ENCODE measurements around the gene SEMA4A. TPM values are rescaled to one million over a fixed set of nuclear protein-coding genes. Genes with fewer than 3 reads are reported as not detected.
"Not testable (repeated sequence)": the region's sequence is repeated elsewhere in the genome, so short reads cannot be mapped to it uniquely, and the experiment has no call there.

The SEMA4A gene
- total RNA-seq, 1 donor from 2014 or later, result 0.59 TPM

DNA sequence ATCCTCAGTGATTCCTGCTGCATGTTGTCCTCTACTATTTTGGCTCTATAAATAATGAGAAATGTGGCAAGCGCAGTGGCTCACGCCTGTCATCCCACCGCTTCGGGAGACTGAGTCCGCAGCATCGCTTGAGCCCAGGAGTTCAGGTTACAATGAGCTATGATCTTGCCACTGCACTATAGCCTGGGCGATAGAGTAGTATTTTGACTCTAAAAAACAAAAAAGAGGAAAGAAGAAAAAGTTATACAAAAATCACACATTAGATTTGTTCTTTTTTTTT is 39.8 kb downstream of the SEMA4A start:
- DNase-seq (ENCODE audit: low read depth, low spot score), result no peak

DNA sequence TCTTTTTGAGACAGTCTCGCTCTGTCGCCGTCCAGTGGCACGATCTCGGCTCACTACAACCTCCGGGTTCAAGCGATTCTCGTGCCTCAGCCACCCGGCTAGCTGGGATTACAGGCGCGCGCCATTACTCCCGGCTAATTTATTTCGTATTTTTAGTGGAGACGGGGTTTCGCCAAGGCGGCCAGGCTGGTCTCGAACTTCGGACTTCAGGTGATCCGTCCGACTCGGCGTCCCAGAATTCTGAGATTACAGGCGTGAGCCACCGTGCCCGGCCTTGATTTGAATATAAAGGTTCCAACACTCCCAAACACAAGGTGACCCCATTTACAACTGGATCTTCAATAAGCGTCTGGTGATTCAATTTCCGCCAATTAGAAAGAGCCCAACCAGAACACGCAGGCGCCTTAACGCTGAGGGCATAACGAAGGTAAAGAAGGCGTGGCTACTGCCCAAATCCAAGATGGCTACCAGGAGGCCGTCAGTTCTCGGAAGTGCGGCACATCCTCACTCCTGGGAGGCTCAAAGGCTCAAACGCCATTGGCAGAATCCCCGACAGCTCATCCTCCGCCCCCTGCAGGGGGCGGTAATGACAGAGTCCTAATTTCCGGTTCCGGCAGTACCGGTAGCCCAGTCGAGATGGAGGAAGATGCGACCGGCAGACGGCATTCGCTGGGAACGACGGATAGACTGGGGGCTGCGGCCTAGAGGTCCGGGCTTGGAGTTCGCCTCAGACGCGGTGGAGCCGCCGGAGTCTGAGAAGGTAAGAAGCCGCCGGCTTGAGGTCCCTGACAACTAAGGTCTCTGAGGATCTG is 40.3 kb downstream of the SEMA4A start, which contains the start of gene SLC25A44:
SLC25A44 (plus strand) TSS at position 617 of the 812 bp plus-strand sequence. CDS start 5,744 bp downstream, outside the sequence.
- peak; percentile 97 for DNase-seq (ENCODE audit: low read depth, low spot score)

- no peak for DNase-seq (ENCODE audit: low read depth, low spot score)
These were observed 40.9 kb downstream of the SEMA4A start for GRCh38 chr1:156194300-156194652.

- no peak for DNase-seq (ENCODE audit: low read depth, low spot score)
These were observed 42.5 kb downstream of the SEMA4A start for GRCh38 chr1:156195853-156196252.

DNA sequence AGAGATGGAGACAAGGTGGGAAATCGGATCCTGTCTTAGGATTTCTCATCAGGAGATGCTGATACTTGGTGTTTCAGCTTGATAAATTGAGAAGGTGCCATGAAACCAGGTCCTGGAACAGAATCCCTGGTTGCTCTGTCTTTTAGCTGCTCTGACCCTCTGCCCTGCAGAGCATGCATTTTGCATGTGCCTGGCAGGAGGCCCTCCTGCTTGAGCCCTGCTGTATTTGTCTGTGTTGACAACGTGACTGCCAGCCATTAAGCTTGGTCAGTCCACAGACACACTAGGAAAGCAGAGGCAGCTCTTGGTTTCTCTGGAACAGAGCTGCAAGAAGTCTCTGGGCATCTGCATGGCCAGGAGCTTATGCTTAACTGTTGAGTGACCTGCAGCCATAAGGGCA is 43.1 kb downstream of the SEMA4A start:
- DNase-seq (ENCODE audit: low read depth, low spot score), result no peak

- no peak for DNase-seq (ENCODE audit: low read depth, low spot score)
These were observed 45.5 kb downstream of the SEMA4A start for GRCh38 chr1:156198831-156199349.

DNA sequence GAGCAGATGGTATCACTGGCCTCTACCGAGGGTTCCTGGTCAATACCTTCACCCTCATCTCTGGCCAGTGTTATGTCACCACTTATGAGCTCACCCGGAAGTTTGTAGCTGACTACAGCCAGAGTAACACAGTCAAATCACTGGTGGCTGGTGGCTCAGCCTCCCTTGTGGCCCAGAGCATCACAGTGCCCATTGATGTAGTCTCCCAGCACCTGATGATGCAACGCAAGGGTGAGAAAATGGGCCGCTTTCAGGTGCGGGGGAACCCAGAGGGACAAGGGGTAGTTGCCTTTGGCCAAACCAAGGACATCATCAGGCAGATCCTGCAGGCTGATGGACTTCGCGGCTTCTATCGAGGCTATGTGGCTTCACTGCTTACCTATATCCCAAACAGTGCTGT is 46.7 kb downstream of the SEMA4A start:
- no peak for DNase-seq (ENCODE audit: low read depth, low spot score)

DNA sequence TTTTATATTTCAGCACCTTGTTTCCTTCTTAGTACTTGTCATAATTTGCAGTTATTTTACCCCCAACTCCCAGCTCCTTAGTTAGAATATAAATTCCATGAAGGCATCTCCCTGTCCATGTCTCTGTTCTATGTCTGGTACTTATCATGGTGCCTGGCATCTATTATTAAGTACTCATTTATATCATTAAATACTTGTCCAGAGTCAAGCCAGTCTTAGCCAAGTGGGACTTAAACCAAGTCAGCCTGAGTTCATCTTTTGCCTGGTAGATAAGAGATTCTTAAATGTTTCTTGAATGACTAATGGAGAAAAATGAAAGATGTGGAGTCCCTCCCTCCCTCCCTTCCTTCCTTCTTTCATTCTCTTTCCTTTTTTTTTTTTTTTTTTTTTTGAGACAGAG is 49.9 kb downstream of the SEMA4A start:
- no peak for DNase-seq (ENCODE audit: low read depth, low spot score)

DNA sequence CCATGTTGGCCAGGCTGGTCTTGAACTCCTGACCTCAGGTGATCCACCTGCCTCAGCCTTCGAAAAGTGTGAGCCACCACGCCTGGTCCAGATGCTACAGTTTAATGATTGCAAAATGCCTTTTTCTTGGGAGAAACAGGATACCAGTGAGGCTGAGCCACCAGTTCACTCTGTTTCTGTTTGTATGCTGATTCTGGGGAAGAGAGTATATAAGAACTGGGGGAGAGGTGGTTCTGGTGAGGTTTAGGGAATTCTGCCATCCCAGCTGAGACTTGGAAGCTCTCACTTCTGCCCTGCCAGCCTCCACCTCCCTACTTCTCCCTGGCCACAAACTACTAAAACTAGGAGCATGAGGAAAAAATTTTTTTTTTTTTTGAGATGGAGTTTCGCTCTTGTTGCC is 51.3 kb downstream of the SEMA4A start:
- DNase-seq (ENCODE audit: low read depth, low spot score), result no peak

GRCh38 chr1:156211243-156211642 is 57.9 kb downstream of the SEMA4A start:
- DNase-seq (ENCODE audit: low read depth, low spot score), result no peak

DNA sequence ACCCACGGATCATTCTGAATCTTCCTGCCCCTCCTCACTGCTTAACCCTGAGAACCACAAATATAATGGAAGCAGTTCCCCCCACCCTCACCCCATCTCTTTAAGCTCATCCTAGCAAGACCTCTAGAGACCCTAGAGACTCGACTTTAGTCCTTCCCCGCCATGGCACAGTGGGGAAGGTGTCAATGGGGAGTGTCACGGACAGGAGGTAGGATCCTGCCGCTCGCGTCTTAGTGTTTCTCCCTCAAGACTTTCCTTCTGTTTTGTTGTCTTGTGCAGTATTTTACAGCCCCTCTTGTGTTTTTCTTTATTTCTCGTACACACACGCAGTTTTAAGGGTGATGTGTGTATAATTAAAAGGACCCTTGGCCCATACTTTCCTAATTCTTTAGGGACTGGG is 58.7 kb downstream of the SEMA4A start:
- DNase-seq (ENCODE audit: low read depth, low spot score), result no peak

DNA sequence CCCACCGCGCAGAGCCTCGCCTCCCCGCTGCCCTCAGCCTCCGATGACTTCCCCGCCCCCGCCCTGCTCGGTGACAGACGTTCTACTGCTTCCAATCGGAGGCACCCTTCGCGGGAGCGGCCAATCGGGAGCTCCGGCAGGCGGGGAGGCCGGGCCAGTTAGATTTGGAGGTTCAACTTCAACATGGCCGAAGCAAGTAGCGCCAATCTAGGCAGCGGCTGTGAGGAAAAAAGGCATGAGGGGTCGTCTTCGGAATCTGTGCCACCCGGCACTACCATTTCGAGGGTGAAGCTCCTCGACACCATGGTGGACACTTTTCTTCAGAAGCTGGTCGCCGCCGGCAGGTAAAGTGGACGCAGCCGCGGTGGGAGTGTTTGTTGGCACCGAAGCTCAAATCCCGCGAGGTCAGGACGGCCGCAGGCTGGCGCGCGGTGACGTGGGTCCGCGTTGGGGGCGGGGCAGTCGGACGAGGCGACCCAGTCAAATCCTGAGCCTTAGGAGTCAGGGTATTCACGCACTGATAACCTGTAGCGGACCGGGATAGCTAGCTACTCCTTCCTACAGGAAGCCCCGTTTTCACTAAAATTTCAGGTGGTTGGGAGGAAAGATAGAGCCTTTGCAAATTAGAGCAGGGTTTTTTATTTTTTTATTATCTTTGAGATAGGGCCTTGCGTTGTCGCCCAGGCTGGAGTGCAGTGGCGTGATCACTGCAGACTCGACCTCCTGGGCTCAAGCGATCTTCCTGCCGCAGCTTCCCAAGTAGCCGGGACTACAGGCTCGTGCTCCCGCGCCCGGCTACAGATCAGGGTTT is 59.7 kb downstream of the SEMA4A start, which contains the start of gene PMF1:
PMF1 (plus strand) TSS at position 175 of the 811 bp plus-strand sequence; CDS start at position 184, 9 bp downstream.
- DNase-seq (ENCODE audit: low read depth, low spot score), result peak; percentile 87

DNA sequence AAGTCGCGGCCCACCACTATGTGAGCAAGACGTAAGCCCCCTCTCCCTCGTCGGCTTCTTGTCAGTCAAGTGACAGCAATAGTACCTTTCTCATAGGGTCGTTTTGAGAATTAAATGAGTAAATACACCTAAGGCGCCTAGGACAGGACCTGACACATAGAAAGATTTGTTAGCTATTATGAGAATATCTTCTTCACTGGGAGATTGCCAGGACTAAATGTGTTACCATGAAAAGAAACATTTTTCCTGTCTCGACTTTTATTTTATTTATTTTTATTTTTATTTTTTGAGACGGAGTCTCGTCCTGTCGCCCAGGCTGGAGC is 60.2 kb downstream of the SEMA4A start:
- DNase-seq (ENCODE audit: low read depth, low spot score), result no peak

DNA sequence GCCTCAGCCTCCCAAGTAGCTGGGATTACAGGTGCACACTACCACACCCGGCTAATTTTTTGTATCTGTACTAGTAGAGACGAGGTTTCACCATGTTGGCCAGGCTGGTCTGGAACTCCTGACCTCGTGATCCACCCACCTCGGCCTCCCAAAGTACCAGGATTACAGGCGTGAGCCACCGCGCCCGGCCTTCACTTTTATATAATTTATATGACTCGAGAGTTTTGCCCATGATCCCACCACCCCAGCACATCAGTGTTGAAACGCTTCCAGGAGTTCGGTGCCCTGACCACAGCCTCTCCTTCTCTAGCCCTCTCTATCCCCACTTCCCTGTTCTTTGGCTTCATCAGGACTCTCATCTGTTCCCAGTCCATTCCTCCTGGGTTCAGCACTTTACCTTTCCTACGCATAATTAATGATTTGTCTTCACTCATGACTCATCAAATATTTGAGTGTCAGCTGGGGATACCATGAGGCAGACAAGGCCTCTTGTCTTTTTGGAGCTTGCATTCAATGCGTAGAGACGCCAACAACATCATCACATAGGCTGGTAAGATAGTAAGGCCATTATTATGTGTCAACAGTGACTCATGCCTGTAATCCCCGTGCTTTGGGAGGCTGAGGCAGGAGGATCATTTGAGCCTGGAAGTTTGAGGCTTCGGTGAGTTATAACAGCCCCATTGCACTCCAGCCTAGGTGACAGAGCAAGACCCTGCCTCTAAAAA is 60.8 kb downstream of the SEMA4A start:
- DNase-seq (ENCODE audit: low read depth, low spot score), result no peak

DNA sequence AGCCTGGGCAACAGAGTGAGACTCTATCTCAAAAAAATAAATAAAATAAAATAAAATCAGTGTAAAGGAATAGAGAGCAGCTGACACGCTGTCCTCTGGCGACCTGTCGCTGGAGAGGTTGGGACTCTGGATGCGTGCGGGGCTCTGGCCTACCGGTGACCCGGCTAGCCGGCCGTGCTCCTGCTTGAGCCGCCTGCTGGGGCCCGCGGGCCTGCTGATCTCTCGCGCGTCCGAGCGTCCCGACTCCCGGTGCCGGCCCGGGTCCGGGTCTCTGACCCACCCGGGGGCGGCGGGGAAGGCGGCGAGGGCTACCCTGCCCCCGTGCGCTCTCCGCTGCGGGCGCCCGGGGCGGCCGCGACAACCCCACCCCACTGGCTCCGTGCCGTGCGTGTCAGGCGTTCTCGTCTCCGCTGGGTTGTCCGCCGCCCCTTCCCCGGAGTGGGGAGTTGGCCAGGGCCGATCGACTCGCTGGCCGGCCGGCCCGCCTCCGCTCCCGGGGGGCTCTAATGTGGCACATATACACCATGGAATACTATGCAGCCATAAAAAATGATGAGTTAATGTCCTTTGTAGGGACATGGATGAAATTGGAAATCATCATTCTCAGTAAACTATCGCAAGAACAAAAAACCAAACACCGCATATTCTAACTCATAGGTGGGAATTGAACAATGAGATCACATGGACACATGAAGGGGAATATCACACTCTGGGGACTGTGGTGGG is 63.1 kb downstream of the SEMA4A start:
- DNase-seq (ENCODE audit: low read depth, low spot score), result not testable (repeated sequence)

DNA sequence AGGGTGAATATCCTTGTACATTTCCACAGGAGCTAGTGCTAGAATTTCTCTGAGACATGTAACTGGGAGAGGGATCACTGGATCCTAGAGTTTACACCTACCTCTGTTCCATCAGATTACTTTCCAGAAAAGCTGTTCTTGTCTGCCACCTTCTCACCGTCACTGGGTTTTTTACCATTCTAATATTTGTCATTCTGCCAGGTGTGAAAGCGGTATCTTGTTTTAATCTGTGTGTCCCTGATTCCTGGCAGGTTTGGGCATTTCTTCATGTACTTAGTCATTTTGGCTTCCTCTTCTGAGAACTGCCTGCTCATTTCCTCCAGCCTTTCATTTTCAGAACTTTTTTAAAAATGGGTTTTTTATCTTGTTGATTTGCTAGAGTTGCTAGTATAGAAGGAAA is 64.5 kb downstream of the SEMA4A start:
- DNase-seq (ENCODE audit: low read depth, low spot score), result no peak

GRCh38 chr1:156220226-156220625 is 66.8 kb downstream of the SEMA4A start:
- DNase-seq (ENCODE audit: low read depth, low spot score), result no peak

GRCh38 chr1:156221986-156222692 is 68.8 kb downstream of the SEMA4A start:
- DNase-seq (ENCODE audit: low read depth, low spot score), result no peak

GRCh38 chr1:156225677-156226014 is 72.3 kb downstream of the SEMA4A start:
- no peak for DNase-seq (ENCODE audit: low read depth, low spot score)

DNA sequence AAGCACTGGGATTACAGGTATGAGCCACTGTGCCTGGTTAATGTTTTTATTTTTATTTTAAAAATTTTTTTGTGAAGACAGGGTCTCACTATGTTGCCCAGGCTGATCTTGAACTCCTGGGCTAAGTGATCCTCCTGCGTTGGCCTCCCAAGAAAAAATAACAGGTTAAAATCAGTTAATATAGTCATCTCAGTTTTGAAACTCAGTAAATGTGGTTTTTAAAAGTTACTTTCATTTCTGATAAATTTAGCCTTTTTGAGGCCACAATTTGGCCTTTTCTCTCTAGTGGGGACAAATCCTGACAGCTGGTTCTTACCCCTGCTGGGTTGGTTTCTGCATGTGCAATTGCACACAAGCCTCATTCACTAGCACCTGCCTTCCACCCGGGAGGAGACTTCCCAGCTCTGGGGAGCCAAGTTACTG is 72.7 kb downstream of the SEMA4A start:
- DNase-seq (ENCODE audit: low read depth, low spot score), result no peak

- no peak for DNase-seq (ENCODE audit: low read depth, low spot score)
These were observed 73.4 kb downstream of the SEMA4A start for GRCh38 chr1:156226782-156227181.

Data from pulmonary artery endothelial cell (primary cell).